SK-N-MC (cell line): ENCODE results near the gene NOC2L.

Experiments used
- EZH2 ChIP-seq: fragments of 200-600 bp; sonication (generic); IDR thresholded peaks from one replicate; pipeline ENCODE4 v1.6.1; 2017; ENCODE audit warnings: antibody characterized with exemption
- POLR2AphosphoS5 ChIP-seq: IDR thresholded peaks from 2 replicates; pipeline ENCODE4 v1.6.1; 2012; ENCODE audit warnings: mild to moderate bottlenecking, low read depth, low read length, borderline replicate concordance

- TF ChIP-seq EZH2 (no peak), POLR2AphosphoS5 (no peak)
Observed at GRCh38 chr1:971751-972506, 12.9 kb upstream of the NOC2L start.
